ENCODE results near the gene CNTN5.

CNTN5 gene

DNA sequence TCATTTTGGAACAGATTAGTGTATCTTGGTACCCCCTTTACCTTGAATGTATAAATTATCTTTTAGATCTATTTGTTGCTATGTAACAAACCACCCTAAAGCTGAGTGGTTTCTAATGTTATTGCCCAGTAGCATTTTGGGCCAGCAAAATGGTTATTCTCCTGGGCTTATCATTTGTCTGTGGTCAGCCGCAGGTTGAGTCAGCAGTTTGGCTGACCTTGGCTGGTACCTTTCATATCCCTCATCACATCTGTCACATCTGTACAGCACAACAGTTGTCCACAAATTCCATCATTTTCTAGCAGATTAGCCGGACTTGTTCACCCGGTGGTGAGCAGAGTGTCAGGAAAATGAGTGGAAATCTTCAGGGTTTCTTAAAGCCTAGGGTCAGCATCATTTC, 1077.8 kb downstream of the CNTN5 start (continued):
- TF ChIP-seq PATZ1 (CRISPR knock-in tag; IDR thresholded peaks at IDR 0.05; ENCODE audit: borderline replicate concordance) (no peak), ZNF565 (CRISPR knock-in tag; conservative IDR thresholded peaks at IDR 0.05; ENCODE audit: low read depth) (no peak), POU6F1 (CRISPR knock-in tag; IDR thresholded peaks at IDR 0.05; ENCODE audit: borderline replicate concordance, low read depth) (no peak), ZFP30 (CRISPR knock-in tag; IDR thresholded peaks at IDR 0.05) (no peak), CSDC2 (CRISPR knock-in tag; IDR thresholded peaks at IDR 0.05) (no peak), CREB5 (CRISPR knock-in tag; IDR thresholded peaks at IDR 0.05; ENCODE audit: low read depth) (no peak), PPARA (CRISPR knock-in tag; IDR thresholded peaks at IDR 0.05; ENCODE audit: borderline replicate concordance) (no peak), ISL1 (CRISPR knock-in tag; IDR thresholded peaks at IDR 0.05) (no peak), OSR1 (CRISPR knock-in tag; IDR thresholded peaks at IDR 0.05) (no peak), ZFP3 (CRISPR knock-in tag; IDR thresholded peaks at IDR 0.05) (no peak), ARNTL (CRISPR knock-in tag; IDR thresholded peaks at IDR 0.05; ENCODE audit: borderline replicate concordance, low read depth) (no peak), BACH2 (CRISPR knock-in tag; IDR thresholded peaks at IDR 0.05; ENCODE audit: borderline replicate concordance) (no peak), ESRRG (CRISPR knock-in tag; IDR thresholded peaks at IDR 0.05) (no peak)

DNA sequence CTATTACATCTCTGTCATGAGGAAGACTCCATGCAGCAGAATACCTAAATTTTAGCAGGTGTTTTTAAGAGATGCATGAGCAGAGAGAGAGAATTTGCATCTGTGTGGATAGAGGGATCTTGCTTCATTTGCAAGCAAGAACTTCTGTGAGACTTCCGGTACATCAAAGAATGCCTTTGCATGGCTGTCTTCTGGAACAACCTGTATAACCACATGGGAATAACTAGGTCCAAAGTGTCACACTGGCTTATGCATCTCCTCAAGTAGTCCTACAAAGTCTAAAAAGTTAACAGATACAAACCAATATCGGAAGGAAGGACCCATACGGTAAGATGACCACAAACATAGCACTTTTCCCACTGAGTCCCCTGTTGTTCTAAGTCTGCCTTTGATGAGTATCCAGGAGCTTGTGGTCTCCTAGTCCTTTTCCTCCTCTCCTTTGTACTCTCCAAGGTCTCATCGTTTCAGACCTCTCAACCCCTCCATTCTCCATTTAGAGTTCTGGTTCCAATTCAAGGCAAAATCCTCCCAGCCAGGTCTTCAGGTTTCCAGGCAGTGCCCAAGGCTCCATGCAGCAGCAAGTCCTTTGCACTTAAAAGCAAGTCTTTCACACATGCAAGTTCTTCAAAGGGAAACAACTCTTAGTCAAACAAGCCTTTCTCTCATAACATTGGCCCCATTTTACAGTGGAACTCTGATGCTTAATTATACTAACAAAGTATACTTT, 1084.7 kb downstream of the CNTN5 start:
- TF ChIP-seq TOX (CRISPR knock-in tag; IDR thresholded peaks at IDR 0.05; ENCODE audit: borderline replicate concordance) (no peak), ESRRG (CRISPR knock-in tag; IDR thresholded peaks at IDR 0.05) (no peak)
- ATAC-seq: no peak

GRCh38 chr11:100105982-100106358, 1085.2 kb downstream of the CNTN5 start:
- no peak for ATAC-seq
- TF ChIP-seq ISL1 (CRISPR knock-in tag; IDR thresholded peaks at IDR 0.05) (no peak), ZNF70 (CRISPR knock-in tag; IDR thresholded peaks at IDR 0.05) (no peak), TOX (CRISPR knock-in tag; IDR thresholded peaks at IDR 0.05; ENCODE audit: borderline replicate concordance) (no peak), ZNF565 (CRISPR knock-in tag; conservative IDR thresholded peaks at IDR 0.05; ENCODE audit: low read depth) (no peak), CSDC2 (CRISPR knock-in tag; IDR thresholded peaks at IDR 0.05) (no peak), POU6F1 (CRISPR knock-in tag; IDR thresholded peaks at IDR 0.05; ENCODE audit: borderline replicate concordance, low read depth) (no peak), PPARA (CRISPR knock-in tag; IDR thresholded peaks at IDR 0.05; ENCODE audit: borderline replicate concordance) (no peak), CREB5 (CRISPR knock-in tag; IDR thresholded peaks at IDR 0.05; ENCODE audit: low read depth) (no peak), ZC3H10 (CRISPR knock-in tag; IDR thresholded peaks at IDR 0.05) (no peak), SNAI2 (CRISPR knock-in tag; IDR thresholded peaks at IDR 0.05) (no peak), RARB (CRISPR knock-in tag; IDR thresholded peaks at IDR 0.05) (no peak), BACH2 (CRISPR knock-in tag; IDR thresholded peaks at IDR 0.05; ENCODE audit: borderline replicate concordance) (no peak)
- TF ChIP-seq, protein P1, sequence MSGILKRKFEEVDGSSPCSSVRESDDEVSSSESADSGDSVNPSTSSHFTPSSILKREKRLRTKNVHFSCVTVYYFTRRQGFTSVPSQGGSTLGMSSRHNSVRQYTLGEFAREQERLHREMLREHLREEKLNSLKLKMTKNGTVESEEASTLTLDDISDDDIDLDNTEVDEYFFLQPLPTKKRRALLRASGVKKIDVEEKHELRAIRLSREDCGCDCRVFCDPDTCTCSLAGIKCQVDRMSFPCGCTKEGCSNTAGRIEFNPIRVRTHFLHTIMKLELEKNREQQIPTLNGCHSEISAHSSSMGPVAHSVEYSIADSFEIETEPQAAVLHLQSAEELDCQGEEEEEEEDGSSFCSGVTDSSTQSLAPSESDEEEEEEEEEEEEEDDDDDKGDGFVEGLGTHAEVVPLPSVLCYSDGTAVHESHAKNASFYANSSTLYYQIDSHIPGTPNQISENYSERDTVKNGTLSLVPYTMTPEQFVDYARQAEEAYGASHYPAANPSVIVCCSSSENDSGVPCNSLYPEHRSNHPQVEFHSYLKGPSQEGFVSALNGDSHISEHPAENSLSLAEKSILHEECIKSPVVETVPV (CRISPR knock-in tag; IDR thresholded peaks at IDR 0.05): no peak

All from SK-N-SH treated with all-trans-retinoic acid at 6 μM for 48 hours (cell line).